BE2C (cell line): ENCODE measurements around the gene ROS1.
A peak's percentile ranks its signal among the peaks of the same experiment; 100 is the strongest.
"Not testable (repeated sequence)": the region's sequence is repeated elsewhere in the genome, so short reads cannot be mapped to it uniquely, and the experiment has no call there.

Experiments used
- DNase-seq: peaks from one replicate; pipeline ENCODE4 v3.0.0-alpha.2; 2020
- H3K27me3 ChIP-seq: fragments of 250-450 bp; sonication (Bioruptor Pico); 2 replicates; pipeline ENCODE4 v1.5.1; 2020; ENCODE audit warnings: mild to moderate bottlenecking
- H3K36me3 ChIP-seq: fragments of 250-450 bp; sonication (Bioruptor Pico); 2 replicates; pipeline ENCODE4 v1.5.1; 2020; ENCODE audit warnings: mild to moderate bottlenecking
- H3K4me1 ChIP-seq: fragments of 250-450 bp; sonication (Bioruptor Pico); 2 replicates; pipeline ENCODE4 v1.5.1; 2020
- H3K4me3 ChIP-seq: 2 replicates; pipeline ENCODE4 v1.5.1; 2011; ENCODE audit warnings: low read depth, low read length
- H3K9me3 ChIP-seq: fragments of 250-450 bp; sonication (Bioruptor Pico); 2 replicates; pipeline ENCODE4 v1.5.1; 2020
- CTCF ChIP-seq: IDR thresholded peaks from 2 replicates; pipeline ENCODE4 v1.5.1; 2012; ENCODE audit warnings: mild to moderate bottlenecking, low read depth, low read length

ROS1 gene

GRCh38 chr6:117253785-117254184 lies 172.0 kb downstream of the ROS1 start:
- no peak for DNase-seq
- Histone ChIP-seq H3K9me3 (no peaks in the 10 kb centered on the region), H3K36me3 (no peaks in the 10 kb centered on the region), H3K4me3 (no peak overlapping the region), H3K4me1 (no peaks in the 10 kb centered on the region), H3K27me3 (peaks cover under 1% of the 10 kb centered on the region)
- no peak for TF ChIP-seq CTCF

GRCh38 chr6:117244979-117245378 lies 180.8 kb downstream of the ROS1 start:
- not testable (repeated sequence) for H3K9me3 ChIP-seq, H3K4me1 ChIP-seq, H3K36me3 ChIP-seq, H3K27me3 ChIP-seq, H3K4me3 ChIP-seq
- peak; percentile 18 for DNase-seq

- not testable (repeated sequence) for H3K36me3 ChIP-seq, H3K4me1 ChIP-seq, H3K9me3 ChIP-seq, DNase-seq, H3K4me3 ChIP-seq, H3K27me3 ChIP-seq
Measured at GRCh38 chr6:117244571-117244970, 181.2 kb downstream of the ROS1 start.
